Trophoblast cell (in vitro differentiated cells and primary cell): ENCODE data around the gene TSHB.

Experiments used
- DNase-seq, 2 donors: peaks; one replicate each; pipeline ENCODE4 v3.0.0-alpha.2; 2016
- H2AFZ ChIP-seq: 2 replicates; pipeline ENCODE4 v1.6.1; 2013; ENCODE audit warnings: low read length, moderate library complexity, mild to moderate bottlenecking; ENCODE audit not compliant: insufficient read depth, poor library complexity
- H2AK5ac ChIP-seq: 2 replicates; pipeline ENCODE4 v1.6.1; 2013; ENCODE audit warnings: mild to moderate bottlenecking, low read length
- H2BK120ac ChIP-seq: 2 replicates; pipeline ENCODE4 v1.6.1; 2013; ENCODE audit warnings: low read length, mild to moderate bottlenecking, moderate library complexity; ENCODE audit not compliant: insufficient read depth, poor library complexity
- H2BK12ac ChIP-seq: 2 replicates; pipeline ENCODE4 v1.6.1; 2013; ENCODE audit warnings: mild to moderate bottlenecking, low read length, moderate library complexity
- H2BK5ac ChIP-seq: 2 replicates; pipeline ENCODE4 v1.6.1; 2013; ENCODE audit warnings: low read length, low read depth, moderate library complexity, mild to moderate bottlenecking; ENCODE audit not compliant: poor library complexity
- H3K14ac ChIP-seq: 2 replicates; pipeline ENCODE4 v1.6.1; 2013; ENCODE audit warnings: mild to moderate bottlenecking, low read length
- H3K18ac ChIP-seq: 2 replicates; pipeline ENCODE4 v1.6.1; 2013; ENCODE audit warnings: mild to moderate bottlenecking, low read length
- H3K23ac ChIP-seq: 2 replicates; pipeline ENCODE4 v1.6.1; 2013; ENCODE audit warnings: low read length
- H3K27ac ChIP-seq: 2 replicates; pipeline ENCODE4 v1.5.1; 2013; ENCODE audit warnings: low read depth, mild to moderate bottlenecking, inconsistent platforms, low read length, moderate library complexity
- H3K27me3 ChIP-seq: 2 replicates; pipeline ENCODE4 v1.6.1; 2013; ENCODE audit warnings: inconsistent platforms, mild to moderate bottlenecking, low read length, moderate library complexity; ENCODE audit not compliant: insufficient read depth
- H3K36me3 ChIP-seq, 2 experiments: 1 replicate in 1 of 2; 2 replicates in 1 of 2; pipeline ENCODE4 v1.6.1; 2013; ENCODE audit warnings: low read length in 2 of 2, mild to moderate bottlenecking in 2 of 2, moderate library complexity in 1 of 2; ENCODE audit not compliant: insufficient read depth in 2 of 2, control insufficient read depth in 1 of 2
- H3K4ac ChIP-seq: 2 replicates; pipeline ENCODE4 v1.6.1; 2013; ENCODE audit warnings: low read depth, mild to moderate bottlenecking, low read length, moderate library complexity
- H3K4me1 ChIP-seq, 2 experiments: 1 replicate in 1 of 2; 2 replicates in 1 of 2; pipeline ENCODE4 v1.6.1; 2013; ENCODE audit warnings: low read length in 2 of 2, mild to moderate bottlenecking in 2 of 2, moderate library complexity in 1 of 2; ENCODE audit not compliant: insufficient read depth in 2 of 2, control insufficient read depth in 1 of 2
- H3K4me2 ChIP-seq: 2 replicates; pipeline ENCODE4 v1.6.1; 2013; ENCODE audit warnings: inconsistent platforms, mild to moderate bottlenecking, low read length, moderate library complexity
- H3K4me3 ChIP-seq: 2 replicates; pipeline ENCODE4 v1.5.1; 2013; ENCODE audit warnings: mild to moderate bottlenecking, low read depth, low read length, inconsistent platforms
- H3K79me1 ChIP-seq: one replicate; pipeline ENCODE4 v1.6.1; 2013; ENCODE audit warnings: low read length
- H3K79me2 ChIP-seq: 2 replicates; pipeline ENCODE4 v1.6.1; 2013; ENCODE audit warnings: low read length, mild to moderate bottlenecking; ENCODE audit not compliant: control insufficient read depth, insufficient read depth, poor library complexity
- H3K9ac ChIP-seq: 2 replicates; pipeline ENCODE4 v1.6.1; 2013; ENCODE audit warnings: mild to moderate bottlenecking, low read length
- H3K9me3 ChIP-seq: 2 replicates; pipeline ENCODE4 v1.6.1; 2013; ENCODE audit warnings: low read depth, mild to moderate bottlenecking, control low read depth, inconsistent platforms, low read length; ENCODE audit not compliant: insufficient read depth
- H4K12ac ChIP-seq: 2 replicates; pipeline ENCODE4 v1.6.1; 2013; ENCODE audit warnings: low read depth, mild to moderate bottlenecking, low read length, moderate library complexity
- H4K8ac ChIP-seq: 2 replicates; pipeline ENCODE4 v1.6.1; 2013; ENCODE audit warnings: low read depth, mild to moderate bottlenecking, low read length, moderate library complexity
- H4K91ac ChIP-seq: one replicate; pipeline ENCODE4 v1.6.1; 2013; ENCODE audit warnings: low read depth, mild to moderate bottlenecking, low read length, moderate library complexity
- WGBS: extraction: QIAGEN DNeasy Blood & Tissue Kit; methylation state at CpG from one replicate; pipeline ENCODE4 v1.1.7; 2013; ENCODE audit warnings: missing lambda C conversion rate; ENCODE audit not compliant: insufficient read length, insufficient coverage; ENCODE audit errors: extremely low coverage; 5-methylcytosine and 5-hydroxymethylcytosine counted together

Gene TSHB

GRCh38 chr1:115068826-115069585, 39.4 kb downstream of the TSHB start:
- no peak for DNase-seq
- H3K23ac ChIP-seq, result no peak overlapping the region
- no peak overlapping the region for H2BK120ac ChIP-seq
- no peak overlapping the region for H3K14ac ChIP-seq
- H4K12ac ChIP-seq, result no peak overlapping the region
- no peaks in the 10 kb centered on the region for H3K79me2 ChIP-seq
- no peaks in the 10 kb centered on the region for H3K27me3 ChIP-seq
- H2AFZ ChIP-seq, result no peak overlapping the region
- WGBS, result no CpG with 5 or more reads among the region's 12 CpGs
- no peak overlapping the region for H3K9ac ChIP-seq
- no peaks in the 10 kb centered on the region for H3K9me3 ChIP-seq
- no peak overlapping the region for H2BK5ac ChIP-seq
- H2BK12ac ChIP-seq, result no peak overlapping the region
- H3K4me1 ChIP-seq, result peaks cover 0 to 2% of the 10 kb centered on the region in 2 experiments
- no peak overlapping the region for H3K4me2 ChIP-seq
- no peaks in the 10 kb centered on the region for H3K79me1 ChIP-seq
- H2AK5ac ChIP-seq, result no peak overlapping the region
- H3K27ac ChIP-seq, result no peak overlapping the region
- no peak overlapping the region for H4K91ac ChIP-seq
- peaks cover 0 to 3% of the 10 kb centered on the region in 2 experiments for H3K36me3 ChIP-seq
- no peak overlapping the region for H3K4ac ChIP-seq
- no peak overlapping the region for H3K18ac ChIP-seq
- H4K8ac ChIP-seq, result no peak overlapping the region
- no peak overlapping the region for H3K4me3 ChIP-seq

- H3K4me1 ChIP-seq, result peaks cover 0 to 2% of the 10 kb centered on the region in 2 experiments
- no peak overlapping the region for H3K18ac ChIP-seq
- H3K9me3 ChIP-seq, result no peaks in the 10 kb centered on the region
- H3K4me2 ChIP-seq, result no peak overlapping the region
- H3K27ac ChIP-seq, result no peak overlapping the region
- no peak overlapping the region for H2BK12ac ChIP-seq
- no peak overlapping the region for H3K4me3 ChIP-seq
- no peak overlapping the region for H3K9ac ChIP-seq
- H2BK120ac ChIP-seq, result no peak overlapping the region
- no peak overlapping the region for H2BK5ac ChIP-seq
- no peak overlapping the region for H2AFZ ChIP-seq
- H4K91ac ChIP-seq, result no peak overlapping the region
- no peaks in the 10 kb centered on the region for H3K27me3 ChIP-seq
- H2AK5ac ChIP-seq, result no peak overlapping the region
- no peak for DNase-seq
- H4K12ac ChIP-seq, result no peak overlapping the region
- no peaks in the 10 kb centered on the region for H3K79me1 ChIP-seq
- H3K23ac ChIP-seq, result no peak overlapping the region
- H4K8ac ChIP-seq, result no peak overlapping the region
- no CpG with 5 or more reads among the region's 7 CpGs for WGBS
- H3K14ac ChIP-seq, result no peak overlapping the region
- H3K36me3 ChIP-seq, result peaks cover 0 to 3% of the 10 kb centered on the region in 2 experiments
- H3K4ac ChIP-seq, result no peak overlapping the region
- H3K79me2 ChIP-seq, result no peaks in the 10 kb centered on the region
These were observed 40.2 kb downstream of the TSHB start for GRCh38 chr1:115069659-115070308.

GRCh38 chr1:115071012-115071664, 41.5 kb downstream of the TSHB start:
- Histone ChIP-seq H3K14ac (no peak overlapping the region), H3K27me3 (no peaks in the 10 kb centered on the region), H3K4ac (no peak overlapping the region), H3K9me3 (no peaks in the 10 kb centered on the region), H2BK12ac (no peak overlapping the region), H3K23ac (no peak overlapping the region), H2AK5ac (no peak overlapping the region), H3K4me3 (no peak overlapping the region), H2AFZ (no peak overlapping the region), H3K4me2 (no peak overlapping the region), H3K36me3 (peaks cover 0 to 3% of the 10 kb centered on the region in 2 experiments), H3K18ac (no peak overlapping the region), H4K91ac (no peak overlapping the region), H3K9ac (no peak overlapping the region), H4K8ac (no peak overlapping the region), H3K79me1 (no peaks in the 10 kb centered on the region), H3K79me2 (no peaks in the 10 kb centered on the region), H3K4me1 (peaks cover 0 to 2% of the 10 kb centered on the region in 2 experiments), H2BK5ac (no peak overlapping the region), H3K27ac (no peak overlapping the region), H4K12ac (no peak overlapping the region), H2BK120ac (no peak overlapping the region)
- no CpG with 5 or more reads among the region's 6 CpGs for WGBS
- no peak for DNase-seq

- Histone ChIP-seq H2BK5ac (no peak overlapping the region), H3K27ac (no peak overlapping the region), H4K12ac (no peak overlapping the region), H2AK5ac (no peak overlapping the region), H3K23ac (no peak overlapping the region), H4K91ac (no peak overlapping the region), H3K18ac (no peak overlapping the region), H3K4me1 (no peaks in the 10 kb centered on the region), H2BK12ac (no peak overlapping the region), H3K9me3 (no peaks in the 10 kb centered on the region), H3K79me2 (no peaks in the 10 kb centered on the region), H3K4me3 (no peak overlapping the region), H2AFZ (no peak overlapping the region), H3K79me1 (no peaks in the 10 kb centered on the region), H3K36me3 (peaks cover 0 to 3% of the 10 kb centered on the region in 2 experiments), H3K14ac (no peak overlapping the region), H3K27me3 (no peaks in the 10 kb centered on the region), H2BK120ac (no peak overlapping the region), H4K8ac (no peak overlapping the region), H3K4ac (no peak overlapping the region), H3K4me2 (no peak overlapping the region), H3K9ac (no peak overlapping the region)
- no CpG with 5 or more reads among the region's 10 CpGs for WGBS
- DNase-seq, result no peak
These were observed 43.9 kb downstream of the TSHB start for GRCh38 chr1:115073298-115074087.
